ENCODE measurements around the gene ZFHX3.

Gene ZFHX3

DNA sequence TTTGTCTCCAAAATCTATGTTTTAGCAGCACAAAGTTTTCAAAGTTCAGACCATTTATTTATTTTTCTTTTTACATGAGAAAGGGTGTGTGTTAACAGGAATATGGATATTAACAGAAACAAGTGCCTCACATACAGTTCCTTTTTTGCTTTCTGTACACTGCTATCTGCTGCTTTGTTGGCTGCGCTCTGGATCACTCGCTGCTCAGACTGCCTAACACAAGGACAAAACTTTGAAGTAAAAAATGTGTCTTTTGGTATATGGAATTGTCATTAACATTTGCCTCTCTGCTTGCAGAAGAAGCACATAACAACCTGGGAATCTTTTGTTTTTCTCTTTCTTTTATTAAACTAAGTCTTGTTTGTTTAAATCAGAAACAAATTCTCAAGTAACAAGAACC is 262.8 kb downstream of the ZFHX3 start:
- in situ Hi-C loops (cut with HindIII; ENCODE audit: low sequenced_read_pairs), result no loop called here

GRCh38 chr16:72783716-72784318 is 264.1 kb downstream of the ZFHX3 start:
- in situ Hi-C loops (cut with HindIII; ENCODE audit: low sequenced_read_pairs), result no loop called here

DNA sequence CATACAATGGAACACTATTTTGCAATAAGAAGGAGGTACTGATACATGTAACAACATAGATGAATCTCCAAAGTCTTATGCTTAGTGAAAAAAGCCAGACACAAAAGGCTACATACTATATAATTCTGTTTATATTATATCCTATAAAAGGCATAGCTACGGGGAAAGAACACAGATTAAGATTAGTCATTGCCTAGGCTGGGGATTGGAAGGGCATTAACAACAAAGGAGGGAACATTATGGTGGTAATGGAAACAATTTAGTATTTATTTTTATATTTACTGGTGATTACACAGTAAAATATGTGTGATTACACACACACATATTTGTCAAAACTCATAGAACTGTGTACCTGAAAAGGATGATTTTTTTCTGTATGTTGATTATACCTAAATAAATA is 278.1 kb downstream of the ZFHX3 start:
- in situ Hi-C loops (cut with HindIII; ENCODE audit: low sequenced_read_pairs), result no loop called here

DNA sequence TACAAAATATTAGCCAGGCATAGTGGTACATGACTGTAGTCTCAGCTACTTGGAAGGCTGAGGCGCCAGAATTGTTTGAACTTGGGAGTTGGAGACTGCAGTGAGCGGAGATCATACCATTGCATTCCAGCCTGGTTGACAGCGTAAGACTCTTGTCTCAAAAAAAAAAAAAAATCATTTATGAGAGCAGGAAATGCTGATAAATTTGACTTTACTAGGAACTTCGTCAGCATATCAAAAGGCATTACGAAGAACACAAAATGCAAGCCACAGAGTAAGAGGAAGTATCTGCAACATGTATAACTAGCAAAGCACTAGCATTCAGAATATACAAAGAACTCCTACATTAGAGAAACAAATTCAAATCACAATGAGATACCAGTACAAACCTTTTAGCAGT is 279.3 kb downstream of the ZFHX3 start:
- in situ Hi-C loops (cut with HindIII; ENCODE audit: low sequenced_read_pairs), result no loop called here

DNA sequence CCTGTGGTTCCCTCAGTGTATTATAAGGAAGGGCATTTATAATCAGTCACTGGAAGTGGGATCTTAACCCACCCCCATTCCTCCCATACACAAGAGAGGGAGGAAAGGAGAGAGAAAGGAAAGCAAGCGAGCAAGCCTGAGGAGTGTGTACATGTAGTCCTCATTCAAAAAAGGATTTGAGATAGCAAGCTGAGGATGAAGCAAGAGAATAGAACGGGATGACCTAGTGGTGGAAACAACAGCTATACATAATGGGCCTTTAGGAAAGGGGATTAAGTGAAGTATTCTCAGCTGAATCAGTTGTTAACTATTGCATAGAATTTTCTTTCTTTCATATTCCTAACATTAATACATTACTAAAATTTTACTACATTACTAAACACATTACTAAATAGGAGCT is 281.4 kb downstream of the ZFHX3 start:
- in situ Hi-C loops (cut with HindIII; ENCODE audit: low sequenced_read_pairs), result no loop called here

GRCh38 chr16:72764015-72764654 is 283.8 kb downstream of the ZFHX3 start:
- in situ Hi-C loops (cut with HindIII; ENCODE audit: low sequenced_read_pairs), result no loop called here

DNA sequence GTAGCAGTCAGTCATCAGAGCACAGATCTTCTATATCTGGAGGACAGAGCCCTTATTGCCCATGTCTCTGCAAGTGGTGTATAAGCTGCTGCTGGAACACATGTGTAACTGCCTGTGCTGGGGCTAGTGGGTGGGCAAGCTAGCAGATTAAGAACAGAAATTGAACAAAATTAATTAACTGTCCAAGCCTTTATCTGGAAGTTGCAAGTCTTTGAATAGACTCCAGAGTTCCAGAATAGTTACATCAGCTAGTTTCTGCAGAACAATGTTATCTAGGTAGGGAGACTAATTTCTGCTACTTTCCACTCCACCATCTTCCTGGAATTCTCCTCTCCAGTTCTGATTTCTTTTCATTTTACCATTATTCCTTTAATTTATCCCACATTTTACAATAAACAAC is 287.3 kb downstream of the ZFHX3 start:
- in situ Hi-C loops (cut with HindIII; ENCODE audit: low sequenced_read_pairs), result no loop called here

DNA sequence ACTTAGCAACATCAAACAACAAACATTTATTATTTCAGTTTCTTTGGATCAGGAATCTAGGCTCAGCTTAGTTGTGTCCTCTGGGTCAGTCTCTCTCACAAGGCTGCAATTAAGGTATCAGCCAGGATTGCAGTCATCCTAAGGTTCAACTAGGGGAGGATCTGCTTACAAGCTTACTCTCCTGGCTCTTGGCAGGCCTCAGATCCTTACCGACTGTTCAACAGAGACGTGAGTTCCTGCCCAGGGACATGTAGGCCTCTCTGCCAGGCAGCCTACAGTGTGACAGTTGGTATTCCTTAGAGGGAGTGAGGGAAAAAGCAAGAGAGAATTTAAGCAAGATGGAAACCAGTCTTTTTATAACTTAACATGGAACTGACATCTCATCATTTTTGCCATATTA is 294.0 kb downstream of the ZFHX3 start:
- in situ Hi-C loops (cut with HindIII; ENCODE audit: low sequenced_read_pairs), result no loop called here

GRCh38 chr16:72752004-72752695 is 295.8 kb downstream of the ZFHX3 start:
- in situ Hi-C loops (cut with HindIII; ENCODE audit: low sequenced_read_pairs), result no loop called here

- in situ Hi-C loops (cut with HindIII; ENCODE audit: low sequenced_read_pairs), result no loop called here
Observed at GRCh38 chr16:72751076-72751475, 296.9 kb downstream of the ZFHX3 start.

GRCh38 chr16:72749091-72749490 is 298.8 kb downstream of the ZFHX3 start:
- in situ Hi-C loops (cut with HindIII; ENCODE audit: low sequenced_read_pairs), result no loop called here

DNA sequence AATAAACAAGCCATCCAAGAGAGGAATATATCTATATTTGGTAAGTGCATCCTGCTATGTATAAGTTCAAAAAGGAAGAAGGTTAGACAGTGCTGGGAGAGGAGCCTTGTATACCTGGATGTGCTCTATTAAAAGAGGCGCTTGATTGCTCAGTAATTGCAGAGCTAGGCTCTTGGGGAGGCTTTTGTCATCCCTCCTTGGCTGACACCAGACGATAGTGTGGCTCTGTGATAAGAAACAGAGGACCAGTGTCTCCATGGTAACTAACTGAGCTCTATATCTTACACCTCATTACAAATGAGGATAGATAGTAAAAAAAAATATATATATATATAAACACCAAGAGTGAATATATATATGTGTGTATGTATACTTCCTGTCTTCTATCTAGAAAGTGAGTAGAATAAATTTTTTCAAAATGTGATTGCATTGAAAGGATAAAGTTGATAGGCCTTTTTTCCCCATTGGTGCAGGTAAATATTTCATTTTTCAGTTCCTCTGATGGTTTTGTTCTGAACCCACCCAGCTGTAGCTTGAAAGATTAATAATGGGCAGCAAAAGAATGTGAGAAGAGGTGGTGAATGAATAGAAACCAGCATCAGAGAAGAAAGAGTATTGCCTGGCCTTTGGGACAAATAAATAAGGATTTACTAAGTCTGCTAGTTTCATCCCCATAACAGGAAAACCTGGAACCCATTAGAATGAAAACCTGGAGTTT is 303.7 kb downstream of the ZFHX3 start:
- in situ Hi-C loops (cut with HindIII; ENCODE audit: low sequenced_read_pairs), result no loop called here

- in situ Hi-C loops (cut with HindIII; ENCODE audit: low sequenced_read_pairs), result no loop called here
Observed at GRCh38 chr16:72743011-72743761, 304.7 kb downstream of the ZFHX3 start.

DNA sequence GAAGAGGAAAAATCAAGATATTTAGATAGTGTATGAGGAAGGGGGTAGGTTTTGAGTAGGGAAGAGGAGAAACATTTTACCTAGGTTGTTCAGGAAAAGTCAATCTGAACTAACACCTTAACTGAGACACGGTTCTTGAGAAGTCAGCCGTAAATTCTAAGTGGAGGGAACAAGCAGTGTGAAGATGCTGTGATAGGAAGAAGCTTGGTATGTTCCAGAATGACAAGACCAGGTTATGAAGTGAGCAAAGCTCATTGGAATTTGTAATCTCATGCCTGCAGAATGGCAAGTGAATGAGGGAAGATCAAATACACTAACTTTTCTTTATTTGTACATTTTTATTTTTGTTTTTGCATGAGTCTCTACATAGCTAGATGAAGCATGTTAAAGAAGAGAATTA is 307.6 kb downstream of the ZFHX3 start:
- in situ Hi-C loops (cut with HindIII; ENCODE audit: low sequenced_read_pairs), result no loop called here

- in situ Hi-C loops (cut with HindIII; ENCODE audit: low sequenced_read_pairs), result no loop called here
Observed at GRCh38 chr16:72739577-72739976, 308.4 kb downstream of the ZFHX3 start.

DNA sequence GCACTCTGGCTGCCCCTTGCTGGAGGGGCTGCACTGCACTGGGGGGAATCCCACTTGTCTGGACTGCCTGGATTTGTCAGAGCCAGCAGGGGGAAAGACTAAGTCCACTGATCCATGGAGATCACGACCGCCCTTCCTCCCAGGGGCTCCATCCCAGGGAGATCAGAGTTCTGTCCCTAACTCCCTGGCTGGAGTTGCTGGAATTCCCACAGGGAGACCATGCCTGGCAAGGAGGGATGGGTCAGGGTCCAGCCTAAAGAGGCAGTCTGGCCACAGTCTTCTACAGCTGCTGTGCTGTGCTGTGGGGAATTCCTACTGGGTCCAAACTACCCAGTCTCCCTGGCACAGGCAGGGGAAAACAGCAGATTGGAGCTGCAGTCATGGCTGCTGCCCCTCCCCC is 311.9 kb downstream of the ZFHX3 start:
- in situ Hi-C loops (cut with HindIII; ENCODE audit: low sequenced_read_pairs), result no loop called here
